Suppressor macrophage treated with lipopolysaccharide for 4 hours (primary cell): ENCODE results near the gene TECPR2.
"Not testable (repeated sequence)": the region's sequence is repeated elsewhere in the genome, so short reads cannot be mapped to it uniquely, and the experiment has no call there.

Source experiments
- DNase-seq: peaks from one replicate; pipeline ENCODE4 v3.0.0-alpha.2; 2020

The TECPR2 gene

GRCh38 chr14:102510616-102511520 is 148.1 kb downstream of the TECPR2 start:
- no peak for DNase-seq

- DNase-seq, result no peak
Observed at GRCh38 chr14:102511538-102511937, 148.8 kb downstream of the TECPR2 start.

GRCh38 chr14:102512793-102513300 is 150.1 kb downstream of the TECPR2 start:
- no peak for DNase-seq

- DNase-seq, result no peak
Observed at GRCh38 chr14:102513899-102514772, 151.4 kb downstream of the TECPR2 start.

- no peak for DNase-seq
Observed at GRCh38 chr14:102514987-102515733, 152.4 kb downstream of the TECPR2 start.

DNA sequence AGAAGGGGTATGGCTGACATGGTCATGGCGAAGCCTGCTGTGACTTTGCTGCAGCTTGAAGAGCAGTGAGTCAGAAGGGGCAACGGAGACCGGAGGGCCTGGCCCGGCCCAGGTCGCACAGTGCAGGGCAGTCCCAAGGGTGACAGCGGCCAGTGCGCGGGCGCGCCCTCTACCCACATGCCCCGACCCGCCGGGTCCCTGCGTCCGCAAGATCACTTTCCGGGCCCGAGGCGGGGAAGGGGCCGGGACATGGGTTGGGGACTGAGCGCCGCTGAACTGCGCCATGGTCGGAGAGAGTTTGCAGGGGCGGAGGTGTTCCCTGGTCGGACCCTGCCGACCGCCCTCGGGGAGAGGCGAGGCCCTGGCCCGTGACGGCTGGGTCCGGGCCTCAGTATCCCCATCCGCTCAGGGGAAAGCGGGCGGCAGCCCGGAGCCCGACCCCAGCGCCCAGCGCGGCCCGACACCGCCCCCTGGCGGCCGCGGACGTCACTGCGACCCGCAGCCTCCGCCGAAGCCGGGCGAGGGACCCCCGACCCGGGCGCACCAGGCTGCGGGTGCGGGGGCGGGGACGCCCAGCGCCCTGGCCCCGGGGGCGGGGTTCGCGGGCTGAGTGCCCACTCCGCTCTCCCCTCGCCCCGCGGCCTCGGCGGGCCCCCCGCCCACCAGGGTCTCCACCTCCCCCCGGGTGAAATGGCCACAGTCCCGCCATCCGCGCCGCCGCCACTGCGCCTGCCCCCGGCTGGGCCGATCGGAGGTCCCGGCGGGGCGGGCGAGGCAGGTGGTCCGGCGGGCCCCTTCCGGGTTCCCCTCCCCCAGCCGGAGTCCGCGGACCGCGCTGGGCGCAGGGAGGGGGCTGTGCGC is 154.0 kb downstream of the TECPR2 start:
- peak; percentile 58 for DNase-seq

DNA sequence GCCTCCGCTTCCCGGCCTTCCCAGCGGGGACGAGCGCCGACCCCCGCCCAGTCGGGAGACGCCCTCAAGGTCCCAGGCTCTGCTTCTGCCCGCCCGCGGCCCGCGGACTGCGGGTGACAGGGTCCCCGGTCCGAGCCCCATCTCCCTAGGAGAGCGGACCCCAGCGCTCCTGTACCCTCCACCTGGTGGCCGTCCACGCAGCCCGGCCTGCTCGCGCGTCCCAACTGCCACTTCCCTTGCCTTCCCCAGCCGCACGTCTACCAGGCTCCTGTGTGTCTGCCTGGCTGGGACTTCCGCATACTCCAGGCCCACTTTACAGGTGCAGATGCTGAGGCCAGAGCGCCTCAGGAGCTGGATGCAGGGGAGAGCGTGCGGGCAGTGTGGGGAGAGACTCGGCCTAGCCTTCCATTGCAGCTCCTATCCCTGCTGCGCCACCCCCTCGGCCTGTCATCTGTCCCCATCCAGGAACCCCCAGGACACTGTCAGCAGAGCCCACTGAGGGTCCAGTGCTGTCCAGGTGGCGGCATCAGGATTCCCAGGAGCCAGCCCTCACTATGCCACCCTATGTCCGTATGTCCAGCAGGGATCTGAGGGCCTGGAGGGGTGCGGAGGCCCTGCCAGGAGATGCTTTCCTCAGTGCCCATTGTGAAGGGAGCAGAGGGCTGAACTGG is 154.8 kb downstream of the TECPR2 start:
- DNase-seq, result no peak

GRCh38 chr14:102518063-102518648 is 155.4 kb downstream of the TECPR2 start:
- DNase-seq, result no peak

DNA sequence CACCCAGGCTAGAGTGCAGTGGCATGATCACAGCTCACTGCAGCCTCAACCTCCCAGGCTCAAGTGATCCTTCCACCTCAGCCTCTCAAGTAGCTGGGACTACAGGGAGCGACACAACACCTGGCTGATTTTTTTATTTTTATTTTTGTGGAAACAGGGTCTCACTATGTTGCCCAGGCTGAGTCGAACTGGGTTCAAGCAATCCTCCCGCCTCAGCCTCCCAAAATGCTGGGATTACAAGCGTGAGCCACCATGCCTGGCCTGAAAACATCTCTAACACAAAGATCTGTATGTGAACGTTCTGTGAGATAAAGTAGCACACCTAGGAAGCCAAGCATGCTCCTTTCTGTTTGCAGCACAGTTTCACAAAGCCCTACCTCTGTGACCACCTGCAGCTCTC is 157.0 kb downstream of the TECPR2 start:
- DNase-seq, result not testable (repeated sequence)

GRCh38 chr14:102523200-102523568 is 160.4 kb downstream of the TECPR2 start:
- no peak for DNase-seq

- no peak for DNase-seq
Observed at GRCh38 chr14:102523569-102524450, 161.1 kb downstream of the TECPR2 start.

DNA sequence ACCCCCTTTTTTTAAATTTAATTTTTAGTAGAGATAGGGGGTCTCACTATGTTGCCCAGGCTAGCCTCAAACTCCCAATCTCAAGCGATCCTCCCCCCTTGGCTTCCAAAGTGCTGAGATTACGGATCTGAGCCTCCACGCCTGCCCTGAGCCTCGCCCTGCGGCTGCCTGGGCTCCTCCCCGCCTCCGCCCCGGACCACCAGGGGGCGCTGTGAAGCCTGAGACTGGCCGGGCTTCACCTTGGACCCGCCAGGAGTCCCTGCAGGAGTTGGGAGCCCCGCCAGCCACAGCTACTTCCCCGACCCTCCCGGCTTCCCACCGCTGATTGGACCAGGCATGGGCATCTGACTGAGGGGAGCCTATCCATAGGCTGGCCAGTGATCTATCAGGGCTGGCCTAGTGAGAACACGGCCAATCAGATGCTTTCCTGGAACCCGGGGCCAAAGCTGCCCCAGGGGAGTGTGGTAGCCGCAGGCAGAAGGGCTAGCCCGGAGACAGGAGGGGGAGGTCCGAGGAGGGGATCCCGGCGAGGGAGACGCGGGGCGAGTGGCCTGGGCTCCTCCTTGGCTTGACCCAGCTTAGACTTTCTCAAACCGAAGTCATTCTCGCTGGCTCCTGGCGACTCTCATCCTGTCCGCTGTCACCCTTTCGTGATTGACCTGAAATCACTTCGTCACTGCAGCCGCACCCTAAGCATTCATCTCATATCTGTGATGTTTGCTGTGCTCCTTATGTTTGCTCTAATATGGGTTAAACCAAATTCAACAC is 161.9 kb downstream of the TECPR2 start:
- DNase-seq, result peak; percentile 98

GRCh38 chr14:102525219-102525928 is 162.6 kb downstream of the TECPR2 start:
- DNase-seq, result peak; percentile 35

DNA sequence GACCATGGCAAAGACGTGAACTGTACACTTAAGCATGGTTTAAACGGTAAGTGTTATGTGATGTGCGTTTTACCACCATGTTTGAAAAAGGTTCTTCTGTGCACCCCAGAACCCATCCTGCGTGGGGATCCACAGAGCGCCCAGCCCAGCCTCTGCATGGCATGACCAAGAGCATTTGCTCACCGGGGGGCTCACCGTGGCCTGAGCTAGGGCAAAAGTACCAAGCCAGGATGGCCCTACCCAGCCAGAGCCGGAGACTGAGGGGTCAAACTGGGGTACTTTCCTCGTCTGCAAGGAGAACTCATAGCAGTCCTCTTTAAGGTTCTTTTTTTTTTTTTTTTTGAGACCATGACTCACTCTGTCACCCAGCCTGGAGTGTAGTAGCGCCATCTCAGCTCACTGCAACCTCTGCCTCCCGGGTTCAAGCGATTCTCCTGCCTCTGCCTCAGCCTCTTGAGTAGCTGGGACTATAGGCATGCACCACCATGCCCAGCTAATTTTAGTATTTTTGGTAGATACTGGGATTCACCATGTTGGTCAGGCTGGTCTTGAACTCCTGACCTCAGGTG is 163.3 kb downstream of the TECPR2 start:
- no peak for DNase-seq

DNA sequence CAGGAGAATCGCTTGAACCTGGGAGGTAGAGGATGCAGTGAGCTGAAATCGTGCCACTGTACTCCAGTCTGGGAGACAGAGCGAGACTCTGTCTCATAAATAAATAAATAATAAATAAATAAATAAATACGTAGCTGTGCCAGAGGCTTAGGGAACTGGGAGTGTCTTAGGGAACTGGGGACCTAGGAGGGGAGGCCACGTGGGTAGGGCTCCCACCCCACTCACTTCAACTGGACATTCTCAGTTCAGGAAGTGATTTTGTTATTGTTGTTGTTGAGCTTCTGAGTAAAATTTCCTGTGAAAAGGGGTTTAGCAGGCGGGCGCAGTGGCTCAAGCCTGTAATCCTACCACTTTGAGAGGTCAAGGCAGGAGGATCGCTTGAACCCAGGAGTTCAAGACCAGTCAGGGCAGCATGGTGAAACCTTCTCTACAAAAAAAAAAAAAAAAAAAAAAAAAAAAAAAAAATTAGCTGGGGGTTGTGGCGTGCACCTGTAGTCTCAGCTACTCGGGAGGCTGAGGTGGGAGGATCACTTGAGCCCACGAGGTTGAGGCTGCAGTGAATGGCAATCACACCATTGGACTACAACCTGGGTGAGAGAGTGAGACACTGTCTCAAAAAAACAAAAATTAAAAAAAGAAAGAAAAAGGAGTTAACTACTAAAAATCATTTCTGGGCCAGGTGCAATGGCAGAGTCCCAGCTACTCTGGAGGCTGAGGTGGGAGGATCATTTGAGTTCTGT is 165.9 kb downstream of the TECPR2 start:
- DNase-seq, result peak; percentile 58

DNA sequence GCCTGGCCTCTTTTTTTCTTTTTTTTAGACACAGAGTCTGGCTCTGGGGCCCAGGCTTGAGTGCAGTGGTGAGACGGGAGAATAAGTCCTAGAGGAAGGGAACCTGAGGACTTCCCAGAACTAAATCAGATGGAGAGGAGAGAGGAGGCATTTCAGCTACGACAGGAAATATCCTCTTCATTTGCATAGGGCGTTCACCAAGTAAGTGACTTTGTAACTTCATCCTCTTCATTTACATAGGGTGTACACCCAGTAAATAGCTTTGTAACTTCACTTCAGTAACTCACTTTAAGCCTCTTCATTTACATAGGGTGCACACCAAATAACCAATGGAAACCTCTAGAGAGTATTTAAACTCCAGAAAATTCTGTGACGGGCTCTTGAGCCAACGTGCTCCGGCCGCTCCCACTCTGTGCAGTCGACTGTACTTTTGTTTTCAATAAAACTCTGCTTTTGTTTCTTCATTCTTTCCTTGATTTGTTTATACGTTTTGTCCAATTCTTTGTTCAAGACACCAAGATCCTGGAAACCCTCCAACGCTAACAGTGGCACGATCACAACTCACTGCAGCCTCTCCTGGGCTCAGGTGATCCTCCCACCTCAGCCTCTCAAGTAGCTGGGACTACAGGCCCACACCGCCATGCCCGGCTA is 168.2 kb downstream of the TECPR2 start:
- DNase-seq, result peak; percentile 66

- no peak for DNase-seq
Observed at GRCh38 chr14:102532204-102532658, 169.5 kb downstream of the TECPR2 start.
